NCI-H2107 (cell line): ENCODE measurements around the gene LCNL1.

ENCODE experiments used
- DNase-seq: peaks from one replicate; lab custom pipeline; 2025; lab: John Stamatoyannopoulos, UW

LCNL1 gene

DNA sequence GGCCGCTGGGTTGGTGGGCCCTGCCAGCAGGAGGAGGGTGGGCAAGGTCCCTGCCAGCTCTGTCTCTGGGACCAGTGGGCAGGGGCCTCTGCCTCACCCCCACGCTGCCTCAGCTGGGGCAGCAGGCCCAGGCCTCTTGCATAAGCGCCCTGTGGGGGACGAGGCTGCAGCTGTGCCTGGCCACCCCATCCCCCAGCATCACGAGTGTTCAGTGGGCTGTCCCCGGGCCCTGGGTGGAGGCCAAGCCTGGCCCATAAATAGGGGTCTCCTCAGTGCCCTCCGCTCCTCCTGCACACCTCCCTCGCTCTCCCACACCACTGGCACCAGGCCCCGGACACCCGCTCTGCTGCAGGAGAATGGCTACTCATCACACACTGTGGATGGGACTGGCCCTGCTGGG is 5.6 kb upstream of the LCNL1 start, which contains the start of gene PTGDS:
PTGDS (plus strand) TSS at position 282 of the 400 bp plus-strand sequence; CDS start at position 357, 75 bp downstream.
- no peak for DNase-seq

DNA sequence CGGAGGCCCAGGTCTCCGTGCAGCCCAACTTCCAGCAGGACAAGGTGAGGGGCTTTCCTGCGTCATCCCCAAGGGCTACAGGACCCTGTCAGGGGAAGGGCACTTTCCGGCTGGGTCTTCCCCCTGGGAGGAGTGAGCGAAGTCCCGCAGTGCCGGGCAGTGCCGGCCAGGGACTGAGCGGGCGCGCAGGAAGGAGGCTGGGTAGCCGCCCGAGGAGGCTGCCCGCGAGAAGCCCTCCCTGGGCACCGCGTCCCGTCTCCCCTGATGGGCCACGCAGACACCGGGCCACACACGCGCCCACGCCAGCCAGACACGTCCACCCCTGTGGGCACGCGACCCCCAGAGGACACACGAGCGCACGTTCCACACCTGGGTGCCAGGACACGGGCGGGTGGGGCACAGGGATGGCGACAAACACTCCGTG is 5.1 kb upstream of the LCNL1 start:
- DNase-seq = no peak

DNA sequence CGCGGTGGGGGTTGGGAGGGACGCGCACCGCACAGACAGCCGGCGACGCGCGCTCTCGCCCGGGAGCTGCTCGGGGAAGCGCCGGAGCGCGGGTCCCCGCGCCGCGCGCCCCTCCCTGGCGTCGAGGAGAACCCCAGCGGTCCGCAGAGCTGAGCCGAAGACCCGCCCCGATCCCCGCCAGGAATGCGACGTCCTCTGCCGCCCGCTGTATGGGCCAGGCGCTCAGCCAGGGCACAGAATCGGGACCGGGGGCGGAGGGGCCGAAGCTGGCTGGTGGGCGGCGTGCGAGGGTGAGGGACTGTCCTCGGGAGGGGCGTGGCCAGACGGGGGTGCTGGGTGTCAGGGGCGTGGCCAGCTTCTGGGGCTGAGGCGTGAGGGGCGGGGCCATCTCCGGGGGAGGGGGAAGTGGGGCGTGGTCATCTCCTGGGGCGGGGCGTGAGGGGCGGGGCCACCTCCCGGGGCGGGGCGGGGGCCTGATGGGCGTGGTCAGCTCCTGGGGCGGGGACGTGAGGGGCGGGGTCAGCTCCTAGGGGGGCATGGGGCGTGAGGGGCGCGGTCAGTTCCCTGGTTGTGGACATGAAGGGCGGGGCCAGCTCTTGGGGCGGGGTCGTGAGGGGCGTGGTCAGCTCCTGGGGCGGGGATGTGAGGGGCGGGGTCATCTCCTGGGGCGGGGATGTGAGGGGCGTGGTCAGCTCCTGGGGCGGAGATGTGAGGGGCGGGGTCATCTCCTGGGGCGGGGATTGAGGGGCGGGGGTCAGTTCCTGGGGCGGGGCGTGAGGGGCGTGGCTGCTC is 4.5 kb upstream of the LCNL1 start:
- no peak for DNase-seq

DNA sequence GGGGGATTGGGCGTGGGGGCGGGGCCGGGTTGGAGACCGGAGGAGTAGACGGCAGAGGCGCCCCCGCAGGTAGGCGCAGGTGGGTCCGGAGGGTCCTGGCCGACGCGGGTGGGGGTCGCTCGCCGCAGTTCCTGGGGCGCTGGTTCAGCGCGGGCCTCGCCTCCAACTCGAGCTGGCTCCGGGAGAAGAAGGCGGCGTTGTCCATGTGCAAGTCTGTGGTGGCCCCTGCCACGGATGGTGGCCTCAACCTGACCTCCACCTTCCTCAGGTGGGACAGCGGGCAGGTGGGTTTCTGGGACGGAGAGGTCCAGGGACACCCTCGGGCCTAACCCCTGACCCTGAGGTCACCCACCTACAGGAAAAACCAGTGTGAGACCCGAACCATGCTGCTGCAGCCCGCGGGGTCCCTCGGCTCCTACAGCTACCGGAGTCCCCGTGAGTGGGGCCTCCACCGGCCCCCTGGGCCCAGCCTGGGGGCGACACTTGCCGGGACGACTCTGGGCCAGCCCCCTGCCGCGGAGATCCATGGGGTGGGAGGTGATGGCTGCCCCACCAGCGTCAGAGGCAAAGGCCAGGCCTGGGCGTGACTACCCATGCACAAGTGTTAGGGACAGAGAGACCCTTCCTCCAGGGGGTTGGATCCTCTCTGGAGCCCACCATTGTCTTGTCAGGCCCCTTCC is 3.8 kb upstream of the LCNL1 start:
- no peak for DNase-seq

DNA sequence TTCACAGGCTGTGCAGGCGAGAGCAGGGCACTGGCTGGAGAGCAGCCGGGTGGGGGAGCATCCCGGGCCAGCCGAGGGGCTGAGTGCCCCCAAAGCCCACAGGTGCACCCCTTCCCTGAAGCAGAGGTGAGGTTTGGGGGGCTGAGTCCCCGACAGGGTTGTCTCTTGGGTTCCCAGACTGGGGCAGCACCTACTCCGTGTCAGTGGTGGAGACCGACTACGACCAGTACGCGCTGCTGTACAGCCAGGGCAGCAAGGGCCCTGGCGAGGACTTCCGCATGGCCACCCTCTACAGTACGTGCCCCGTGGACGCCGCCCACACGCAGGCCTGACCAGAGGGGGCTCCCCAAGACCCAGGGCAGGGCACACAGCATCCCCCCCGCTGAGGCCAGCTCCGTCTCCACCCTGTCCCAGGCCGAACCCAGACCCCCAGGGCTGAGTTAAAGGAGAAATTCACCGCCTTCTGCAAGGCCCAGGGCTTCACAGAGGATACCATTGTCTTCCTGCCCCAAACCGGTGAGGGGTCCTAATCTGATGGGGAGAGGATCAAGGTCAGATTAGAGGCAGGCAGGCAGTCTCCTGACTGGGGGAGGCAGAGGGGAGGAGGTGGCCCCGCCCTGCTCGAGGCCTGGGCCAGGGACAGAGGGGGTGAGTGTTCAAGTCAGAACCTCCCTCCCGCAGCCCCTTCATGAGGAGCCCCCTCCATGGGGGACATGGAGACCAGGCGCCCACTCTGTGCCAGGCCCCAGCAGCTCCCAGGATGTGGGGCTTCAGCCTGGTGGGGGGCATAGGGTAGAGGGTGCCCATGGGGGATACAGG is 2.8 kb upstream of the LCNL1 start:
- DNase-seq = no peak

DNA sequence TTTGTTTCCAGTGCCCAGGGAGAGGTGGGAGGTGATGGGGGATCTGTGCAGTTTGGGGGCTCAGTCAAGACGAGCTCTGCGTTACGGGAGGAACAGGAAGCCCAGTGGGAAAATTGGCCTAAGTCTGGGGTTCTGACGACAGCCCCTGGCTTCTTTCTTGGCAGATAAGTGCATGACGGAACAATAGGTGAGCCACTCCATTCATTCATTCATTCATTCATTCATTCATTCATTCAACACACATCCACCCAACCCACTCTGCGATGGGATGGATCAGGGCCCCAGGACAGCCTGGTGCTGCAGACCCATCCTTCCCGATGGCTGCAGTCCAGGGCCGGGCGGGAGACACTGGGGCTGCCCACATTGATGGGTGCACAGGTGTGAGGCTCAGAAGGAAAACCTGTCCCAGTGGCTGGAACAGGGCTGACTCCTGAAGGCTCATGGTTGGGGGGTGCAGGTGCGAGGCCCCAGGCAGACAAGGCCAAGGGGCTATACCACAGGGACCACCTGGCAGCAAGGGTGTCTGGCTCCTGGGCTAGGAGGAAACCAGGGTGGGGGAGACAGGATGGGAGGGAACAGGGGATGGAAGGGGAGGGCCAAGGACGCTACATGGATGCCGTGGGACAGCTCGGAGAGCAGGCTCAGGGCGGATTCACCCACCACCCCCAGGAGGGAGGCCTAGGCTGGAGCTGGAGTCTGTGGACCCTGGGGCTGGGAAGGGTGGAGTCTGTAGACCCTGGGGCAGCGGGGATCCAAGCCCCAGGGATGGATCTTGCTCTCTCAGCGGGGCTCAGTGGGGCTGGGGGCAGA is 1.9 kb upstream of the LCNL1 start:
- DNase-seq = no peak

DNA sequence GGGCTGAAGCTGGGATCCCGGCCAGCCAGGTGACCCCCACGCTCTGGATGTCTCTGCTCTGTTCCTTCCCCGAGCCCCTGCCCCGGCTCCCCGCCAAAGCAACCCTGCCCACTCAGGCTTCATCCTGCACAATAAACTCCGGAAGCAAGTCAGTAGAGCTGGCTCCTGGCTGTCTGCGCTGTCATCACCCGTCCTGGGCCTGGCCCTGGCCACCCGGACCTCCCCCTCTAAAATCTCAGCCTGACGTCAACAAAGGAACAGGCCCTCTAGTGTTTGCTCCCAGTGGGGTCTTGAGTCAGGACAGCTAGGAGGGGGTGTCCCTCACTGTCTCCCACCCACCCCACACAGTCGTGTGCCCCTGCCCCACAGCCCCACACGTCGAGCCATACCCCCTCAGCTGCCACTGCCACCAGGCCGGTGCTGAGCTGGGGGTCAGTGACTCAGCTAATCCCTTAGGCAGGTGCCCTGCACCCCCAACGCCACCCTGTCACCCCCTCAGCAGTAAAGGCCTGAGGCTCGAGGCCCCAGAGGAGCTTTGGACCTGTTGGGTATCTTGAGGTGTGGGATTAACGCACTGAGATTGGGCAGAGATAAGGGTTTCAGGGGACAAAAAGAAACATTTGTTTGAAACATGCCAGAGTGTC is 1.1 kb upstream of the LCNL1 start:
- DNase-seq = no peak

GRCh38 chr9:136983167-136983566 is 374 bp downstream of the LCNL1 start:
- DNase-seq = no peak

GRCh38 chr9:136983656-136984314 is 992 bp downstream of the LCNL1 start:
- DNase-seq = no peak

DNA sequence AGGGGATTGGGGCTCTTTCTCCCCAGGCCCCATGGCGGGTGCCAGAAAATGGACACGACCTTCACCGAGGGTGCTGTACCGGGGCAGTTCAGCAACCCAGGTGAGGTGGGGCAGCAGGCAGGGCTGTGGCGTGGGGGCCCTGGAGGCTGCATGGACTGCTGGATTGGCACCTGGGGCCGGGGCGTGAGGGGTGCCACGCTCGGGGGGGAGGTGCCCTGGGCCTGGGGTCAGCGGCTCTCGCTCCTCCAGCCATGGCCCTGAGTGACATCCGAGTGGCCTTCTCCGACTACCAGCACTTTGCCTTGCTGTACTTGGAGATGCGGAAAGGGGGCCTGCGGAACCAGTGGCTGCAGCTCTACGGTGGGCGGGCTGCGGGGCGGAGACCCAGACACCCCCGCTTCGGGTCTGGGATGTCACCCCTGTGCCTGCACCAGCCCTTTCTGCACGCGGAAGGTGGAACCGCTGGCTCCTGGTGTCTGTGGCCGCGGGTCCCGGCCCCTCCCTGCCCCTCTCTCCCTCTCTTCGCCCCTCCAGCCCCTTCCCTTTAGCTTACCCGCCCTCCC is 1.8 kb downstream of the LCNL1 start:
- DNase-seq = no peak

GRCh38 chr9:136985027-136985602 is 2.3 kb downstream of the LCNL1 start:
- no peak for DNase-seq

DNA sequence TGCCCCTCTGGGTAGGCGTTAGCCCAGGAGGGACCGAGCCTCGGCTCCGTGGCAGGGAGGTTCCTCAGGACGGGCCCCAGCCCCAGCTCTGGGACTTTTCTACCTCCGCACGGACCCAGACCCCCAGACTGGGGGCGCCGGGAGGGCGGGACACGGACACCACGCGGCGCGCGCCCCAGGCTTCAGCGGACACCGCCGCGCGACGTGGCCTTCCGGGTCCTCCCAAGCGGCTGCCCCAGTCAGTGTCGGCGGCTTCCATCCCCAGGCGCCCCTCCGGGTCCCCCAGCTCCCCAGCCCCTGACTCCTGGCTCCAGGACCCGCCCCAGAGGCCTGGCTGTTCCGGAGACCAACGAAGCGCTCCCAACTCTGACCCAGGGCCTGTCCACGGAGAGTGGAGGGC is 3.1 kb downstream of the LCNL1 start:
- DNase-seq = no peak

DNA sequence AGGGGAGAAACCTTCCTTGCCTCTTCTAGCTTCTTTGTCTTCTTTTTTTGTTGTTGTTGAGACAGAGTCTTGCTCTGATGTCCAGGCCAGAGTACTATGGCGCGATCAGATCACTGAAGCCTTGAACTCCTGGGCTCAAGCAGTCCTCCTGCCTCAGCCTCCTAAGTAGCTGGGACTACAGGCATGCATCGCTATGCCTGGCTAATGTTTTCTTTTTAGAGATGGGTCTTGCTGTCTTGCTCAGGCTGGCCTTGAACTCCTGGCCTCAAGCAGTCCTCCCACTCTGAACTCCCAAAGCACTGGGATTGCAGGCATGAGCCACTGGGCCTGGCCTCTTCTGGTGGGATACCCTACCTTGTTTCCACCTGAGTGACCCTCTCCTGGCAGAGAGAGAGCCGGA is 6.1 kb downstream of the LCNL1 start:
- no peak for DNase-seq

DNA sequence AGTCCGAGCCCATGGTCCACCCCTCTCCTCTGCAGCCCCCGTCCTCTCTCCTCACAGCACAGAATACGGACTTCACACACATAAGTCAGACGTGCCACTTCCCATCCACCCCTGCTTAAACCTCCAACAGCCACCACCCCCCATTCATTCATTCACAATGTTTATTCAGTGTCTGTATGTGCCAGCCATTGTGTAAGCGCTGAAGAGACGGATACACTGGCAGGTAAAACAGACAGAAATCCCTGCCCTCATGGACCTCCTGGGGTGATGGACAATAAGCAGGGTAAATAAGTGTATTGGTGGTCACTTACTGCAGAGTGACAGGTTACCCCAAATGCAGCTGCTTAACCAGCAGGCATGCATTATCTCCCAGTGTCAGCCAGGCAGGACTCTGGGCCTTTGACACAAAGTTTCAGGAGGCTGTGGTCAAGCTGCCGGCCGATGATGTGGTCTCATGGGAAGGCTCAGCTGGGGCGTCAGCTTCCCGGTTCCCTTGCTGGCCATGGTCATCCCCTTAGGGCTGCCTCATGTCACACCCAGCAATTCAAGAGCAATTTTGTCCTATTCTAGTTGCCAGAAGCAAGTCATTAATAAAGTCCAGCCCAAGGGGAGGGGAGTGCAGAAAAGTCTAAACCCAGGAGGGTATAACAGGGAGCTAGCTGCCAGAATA is 7.6 kb downstream of the LCNL1 start:
- DNase-seq = no peak

- DNase-seq = peak; percentile 73
Measured at GRCh38 chr9:136991993-136992818, 9.4 kb downstream of the LCNL1 start, which contains the start of gene PAXX. Gene PAXX, plus strand, starts transcription at chr9:136992422. Its CDS starts 22 bp downstream, at chr9:136992444.

DNA sequence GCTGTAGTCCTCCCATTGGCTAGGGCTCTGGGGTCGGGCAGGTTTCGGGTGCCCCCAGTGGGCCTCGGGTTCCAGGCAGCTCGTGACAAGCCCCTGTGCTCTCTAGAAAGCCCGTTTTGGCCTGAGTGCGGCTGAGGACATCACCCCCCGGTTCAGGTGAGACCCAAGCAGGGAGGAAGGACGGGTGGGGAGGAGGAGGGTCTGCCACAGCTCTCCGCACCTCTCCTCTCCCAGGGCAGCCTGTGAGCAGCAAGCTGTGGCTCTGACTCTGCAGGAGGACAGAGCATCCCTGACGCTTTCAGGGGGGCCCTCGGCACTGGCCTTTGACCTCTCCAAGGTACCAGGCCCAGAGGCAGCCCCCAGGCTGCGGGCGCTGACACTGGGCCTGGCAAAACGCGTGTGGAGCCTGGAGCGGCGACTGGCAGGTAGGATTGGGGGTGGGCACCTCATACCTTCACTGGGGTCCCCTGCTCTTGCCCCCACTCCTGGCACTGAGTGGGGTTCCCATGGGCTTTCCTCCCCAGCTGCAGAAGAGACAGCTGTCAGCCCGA is 10.1 kb downstream of the LCNL1 start:
- DNase-seq = no peak

- no peak for DNase-seq
Measured at GRCh38 chr9:136994180-136994887, 11.5 kb downstream of the LCNL1 start.

DNA sequence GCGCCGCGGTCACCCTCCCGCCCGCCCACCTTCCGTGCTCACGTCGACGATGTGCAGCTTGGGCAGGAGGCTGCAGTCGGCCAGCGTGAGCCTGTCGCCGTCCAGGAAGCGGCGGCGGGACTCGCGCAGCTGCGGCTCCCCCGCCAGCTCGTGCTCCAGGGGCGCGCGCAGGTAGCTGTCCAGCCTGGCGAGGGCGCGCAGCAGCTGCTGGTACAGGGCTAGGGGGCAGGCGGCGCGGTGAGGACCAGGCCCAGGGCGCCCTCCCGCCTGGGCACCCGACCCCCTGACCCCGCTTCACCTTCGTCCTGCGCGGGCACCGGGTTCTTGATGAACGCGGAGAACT is 12.1 kb downstream of the LCNL1 start:
- no peak for DNase-seq
